Nephron (organoid): ENCODE results near the gene NKAIN2.
"Not testable (repeated sequence)": the region's sequence is repeated elsewhere in the genome, so short reads cannot be mapped to it uniquely, and the experiment has no call there.

ENCODE experiments used
- H3K27ac Mint-ChIP-seq, 3 experiments: 2 replicates each; pipeline ENCODE4 v1.8.0; 2020; ENCODE audit warnings: mixed read lengths in 3 of 3, mild to moderate bottlenecking in 2 of 3, moderate library complexity in 1 of 3
- H3K27me3 Mint-ChIP-seq: 2 replicates; pipeline ENCODE4 v1.8.0; 2021; ENCODE audit warnings: low read depth, mild to moderate bottlenecking, moderate library complexity, mixed read lengths
- H3K36me3 Mint-ChIP-seq: 2 replicates; pipeline ENCODE4 v1.8.0; 2020; ENCODE audit warnings: low read depth, mixed read lengths
- H3K4me1 Mint-ChIP-seq: 2 replicates; pipeline ENCODE4 v1.8.0; 2020; ENCODE audit warnings: mixed read lengths
- H3K4me3 Mint-ChIP-seq, 3 experiments: 2 replicates each; pipeline ENCODE4 v1.8.0; 2020; ENCODE audit warnings: mild to moderate bottlenecking in 3 of 3, mixed read lengths in 3 of 3, moderate library complexity in 2 of 3
- H3K9me3 Mint-ChIP-seq: 2 replicates; pipeline ENCODE4 v1.8.0; 2020; ENCODE audit warnings: mixed read lengths
- TF ChIP-seq, protein P1 (sequence below), 3 experiments: fragments of 200-600 bp; sonication (generic); IDR thresholded peaks; one replicate each; pipeline ENCODE4 v1.5.0; 2021; ENCODE audit warnings: antibody characterized with exemption in 3 of 3; ENCODE audit not compliant: unreplicated experiment in 3 of 3

Gene NKAIN2

DNA sequence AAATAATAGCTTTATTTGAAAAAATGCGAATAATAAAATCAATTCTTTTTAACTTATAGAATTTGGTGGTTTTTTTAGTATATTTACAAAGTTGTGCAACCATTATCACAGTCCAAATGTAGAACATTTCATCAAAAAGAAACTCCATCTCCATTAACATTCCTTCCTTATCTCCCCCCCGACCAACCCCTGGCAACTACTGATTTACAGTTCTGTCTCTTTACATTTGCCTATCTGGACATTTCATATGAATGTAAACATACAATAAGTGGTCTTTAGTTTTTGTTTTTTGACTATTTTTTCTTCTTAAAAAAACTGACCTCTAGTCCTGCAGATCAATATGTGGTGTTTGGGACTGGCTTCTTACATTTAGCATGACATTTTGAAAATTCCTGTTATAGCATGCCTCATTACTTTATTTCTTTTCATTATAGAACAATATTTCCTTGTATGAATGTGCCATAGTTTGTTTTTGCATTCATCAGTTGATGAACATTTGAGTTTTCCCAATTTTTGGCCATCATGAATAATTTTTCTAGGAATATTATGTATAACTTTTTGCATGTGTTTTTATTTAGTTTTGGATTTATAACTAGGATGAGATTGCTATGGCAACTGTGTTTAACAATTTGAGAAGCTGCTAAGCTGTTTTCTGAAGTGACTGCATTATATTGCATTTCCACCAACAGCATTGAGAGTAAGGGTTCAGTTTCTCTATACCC, 344.7 kb downstream of the NKAIN2 start:
- TF ChIP-seq, protein P1, sequence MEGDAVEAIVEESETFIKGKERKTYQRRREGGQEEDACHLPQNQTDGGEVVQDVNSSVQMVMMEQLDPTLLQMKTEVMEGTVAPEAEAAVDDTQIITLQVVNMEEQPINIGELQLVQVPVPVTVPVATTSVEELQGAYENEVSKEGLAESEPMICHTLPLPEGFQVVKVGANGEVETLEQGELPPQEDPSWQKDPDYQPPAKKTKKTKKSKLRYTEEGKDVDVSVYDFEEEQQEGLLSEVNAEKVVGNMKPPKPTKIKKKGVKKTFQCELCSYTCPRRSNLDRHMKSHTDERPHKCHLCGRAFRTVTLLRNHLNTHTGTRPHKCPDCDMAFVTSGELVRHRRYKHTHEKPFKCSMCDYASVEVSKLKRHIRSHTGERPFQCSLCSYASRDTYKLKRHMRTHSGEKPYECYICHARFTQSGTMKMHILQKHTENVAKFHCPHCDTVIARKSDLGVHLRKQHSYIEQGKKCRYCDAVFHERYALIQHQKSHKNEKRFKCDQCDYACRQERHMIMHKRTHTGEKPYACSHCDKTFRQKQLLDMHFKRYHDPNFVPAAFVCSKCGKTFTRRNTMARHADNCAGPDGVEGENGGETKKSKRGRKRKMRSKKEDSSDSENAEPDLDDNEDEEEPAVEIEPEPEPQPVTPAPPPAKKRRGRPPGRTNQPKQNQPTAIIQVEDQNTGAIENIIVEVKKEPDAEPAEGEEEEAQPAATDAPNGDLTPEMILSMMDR (IDR thresholded peaks at IDR 0.05; ENCODE audit: unreplicated experiment in 3 of 3): no peak
- no peaks in the 10 kb centered on the region for H3K4me1 Mint-ChIP-seq
- H3K4me3 Mint-ChIP-seq: no peak overlapping the region
- no peaks in the 10 kb centered on the region for H3K36me3 Mint-ChIP-seq
- H3K27me3 Mint-ChIP-seq: no peaks in the 10 kb centered on the region
- H3K9me3 Mint-ChIP-seq: no peaks in the 10 kb centered on the region
- no peak overlapping the region for H3K27ac Mint-ChIP-seq

DNA sequence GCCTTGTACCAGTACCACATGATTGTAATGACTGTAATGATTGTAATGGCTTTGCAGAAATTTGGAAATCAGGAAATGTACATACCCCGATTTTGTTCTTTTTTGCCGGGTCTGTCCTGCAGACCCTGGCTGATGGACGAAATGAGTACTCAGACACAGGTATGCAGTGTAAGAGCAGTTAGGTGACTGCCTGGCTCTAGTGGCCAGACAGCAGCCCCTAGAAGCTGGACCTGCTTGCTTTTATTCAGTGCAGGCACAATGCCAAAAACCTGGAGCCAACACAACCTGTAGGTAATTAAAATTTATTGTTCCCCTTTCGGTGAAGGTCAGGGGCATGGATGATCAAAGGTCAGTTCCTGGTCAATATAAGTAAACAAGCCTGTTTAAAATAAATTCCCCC, 346.0 kb downstream of the NKAIN2 start:
- Mint-ChIP-seq H3K4me1 (no peaks in the 10 kb centered on the region), H3K9me3 (no peaks in the 10 kb centered on the region), H3K27me3 (no peaks in the 10 kb centered on the region), H3K4me3 (no peak overlapping the region), H3K36me3 (no peaks in the 10 kb centered on the region), H3K27ac (no peak overlapping the region)
- TF ChIP-seq, protein P1 (IDR thresholded peaks at IDR 0.05; ENCODE audit: unreplicated experiment in 3 of 3): no peak

DNA sequence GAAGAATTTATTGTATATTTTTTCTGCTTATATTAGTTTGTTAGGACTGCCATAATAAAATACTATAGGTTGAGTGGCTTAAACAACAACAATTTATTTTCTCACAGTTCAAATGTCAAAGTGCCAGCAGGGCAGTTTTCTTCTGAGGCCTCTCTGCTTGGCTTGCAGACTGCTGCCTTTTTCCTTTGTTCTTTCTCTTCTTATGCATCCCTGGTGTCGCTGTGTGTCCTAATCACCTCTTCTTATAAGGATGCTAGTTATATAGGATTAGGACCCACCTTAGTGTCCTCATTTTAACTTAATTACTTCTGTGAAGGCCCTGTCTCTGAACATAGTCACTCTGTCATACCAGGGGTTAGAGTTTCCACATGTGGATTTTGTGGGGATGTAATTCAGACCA, 354.4 kb downstream of the NKAIN2 start:
- Mint-ChIP-seq H3K27ac (no peak overlapping the region), H3K27me3 (no peaks in the 10 kb centered on the region), H3K36me3 (no peaks in the 10 kb centered on the region), H3K9me3 (no peaks in the 10 kb centered on the region), H3K4me3 (no peak overlapping the region), H3K4me1 (peaks cover 19% of the 10 kb centered on the region)
- TF ChIP-seq, protein P1 (IDR thresholded peaks at IDR 0.05; ENCODE audit: unreplicated experiment in 3 of 3): no peak

DNA sequence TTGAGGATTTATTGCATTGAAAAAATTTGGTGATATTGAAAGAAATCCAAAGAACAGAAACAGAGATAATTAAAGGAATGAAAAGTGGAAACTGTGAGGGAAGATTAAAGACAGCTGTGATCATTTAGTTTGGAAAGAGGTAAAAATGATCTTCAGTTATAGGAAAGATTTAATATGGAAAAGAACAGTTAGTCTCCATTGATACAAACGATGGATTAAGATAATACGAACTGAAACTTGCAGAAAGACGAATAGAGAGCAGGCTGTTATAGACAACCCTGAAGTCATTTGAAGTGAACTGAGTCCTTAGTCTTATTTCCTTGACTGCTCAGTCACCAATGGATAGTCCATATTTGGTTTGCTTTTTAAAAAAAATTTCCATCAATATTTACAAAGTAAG, 360.0 kb downstream of the NKAIN2 start:
- no peaks in the 10 kb centered on the region for H3K27me3 Mint-ChIP-seq
- peaks cover 5% of the 10 kb centered on the region for H3K9me3 Mint-ChIP-seq
- TF ChIP-seq, protein P1 (IDR thresholded peaks at IDR 0.05; ENCODE audit: unreplicated experiment in 3 of 3): no peak
- H3K4me3 Mint-ChIP-seq: no peak overlapping the region
- peaks cover 11% of the 10 kb centered on the region for H3K4me1 Mint-ChIP-seq
- no peak overlapping the region for H3K27ac Mint-ChIP-seq
- no peaks in the 10 kb centered on the region for H3K36me3 Mint-ChIP-seq

DNA sequence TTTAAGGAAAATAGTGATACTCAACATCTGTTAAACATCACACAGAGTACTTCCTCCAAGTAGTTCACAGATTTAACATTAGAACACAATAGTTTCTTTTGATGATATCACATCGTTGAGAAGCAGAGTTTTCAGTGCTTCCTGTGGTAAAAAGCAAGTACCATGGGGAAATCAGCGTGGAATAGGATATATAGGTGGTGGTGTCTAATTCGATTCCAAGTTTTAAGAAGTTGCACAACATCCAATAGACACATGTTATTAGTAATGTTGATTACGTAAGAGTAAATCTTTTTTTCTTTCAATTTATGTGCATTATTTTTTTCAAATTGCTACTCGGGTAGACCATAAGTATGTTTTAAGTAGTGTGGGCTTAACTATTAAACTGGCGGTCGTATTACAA, 360.7 kb downstream of the NKAIN2 start:
- Mint-ChIP-seq H3K4me1 (peaks cover 8% of the 10 kb centered on the region), H3K27ac (no peak overlapping the region), H3K4me3 (no peak overlapping the region), H3K27me3 (no peaks in the 10 kb centered on the region), H3K36me3 (no peaks in the 10 kb centered on the region), H3K9me3 (peaks cover 5% of the 10 kb centered on the region)
- TF ChIP-seq, protein P1 (IDR thresholded peaks at IDR 0.05; ENCODE audit: unreplicated experiment in 3 of 3): no peak

DNA sequence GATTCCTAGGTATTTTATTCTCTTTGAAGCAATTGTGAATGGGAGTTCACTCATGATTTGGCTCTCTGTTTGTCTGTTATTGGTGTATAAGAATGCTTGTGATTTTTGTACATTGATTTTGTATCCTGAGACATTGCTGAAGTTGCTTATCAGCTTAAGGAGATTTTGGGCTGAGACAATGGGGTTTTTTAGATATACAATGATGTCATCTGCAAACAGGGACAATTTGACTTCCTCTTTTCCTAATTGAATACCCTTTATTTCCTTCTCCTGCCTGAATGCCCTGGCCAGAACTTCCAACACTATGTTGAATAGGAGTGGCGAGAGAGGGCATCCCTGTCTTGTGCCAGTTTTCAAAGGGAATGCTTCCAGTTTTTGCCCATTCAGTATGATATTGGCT, 363.6 kb downstream of the NKAIN2 start:
- not testable (repeated sequence) for H3K9me3 Mint-ChIP-seq, H3K36me3 Mint-ChIP-seq, H3K4me3 Mint-ChIP-seq

More for the DNA sequence above, 363.6 kb downstream of the NKAIN2 start:
- not testable (repeated sequence) for H3K4me1 Mint-ChIP-seq, H3K27me3 Mint-ChIP-seq, H3K27ac Mint-ChIP-seq
